HG02852 (cell line): ENCODE data around the gene SRGAP3.

Experiments
- ATAC-seq: cut with Tn5 transposase; IDR thresholded peaks from one replicate; pipeline ENCODE4 v1.9.1; 2021; ENCODE audit warnings: mild to moderate bottlenecking, moderate library complexity; ENCODE audit not compliant: unreplicated experiment

The SRGAP3 gene

GRCh38 chr3:8945890-8946600, 303.4 kb downstream of the SRGAP3 start:
- ATAC-seq: no peak

DNA sequence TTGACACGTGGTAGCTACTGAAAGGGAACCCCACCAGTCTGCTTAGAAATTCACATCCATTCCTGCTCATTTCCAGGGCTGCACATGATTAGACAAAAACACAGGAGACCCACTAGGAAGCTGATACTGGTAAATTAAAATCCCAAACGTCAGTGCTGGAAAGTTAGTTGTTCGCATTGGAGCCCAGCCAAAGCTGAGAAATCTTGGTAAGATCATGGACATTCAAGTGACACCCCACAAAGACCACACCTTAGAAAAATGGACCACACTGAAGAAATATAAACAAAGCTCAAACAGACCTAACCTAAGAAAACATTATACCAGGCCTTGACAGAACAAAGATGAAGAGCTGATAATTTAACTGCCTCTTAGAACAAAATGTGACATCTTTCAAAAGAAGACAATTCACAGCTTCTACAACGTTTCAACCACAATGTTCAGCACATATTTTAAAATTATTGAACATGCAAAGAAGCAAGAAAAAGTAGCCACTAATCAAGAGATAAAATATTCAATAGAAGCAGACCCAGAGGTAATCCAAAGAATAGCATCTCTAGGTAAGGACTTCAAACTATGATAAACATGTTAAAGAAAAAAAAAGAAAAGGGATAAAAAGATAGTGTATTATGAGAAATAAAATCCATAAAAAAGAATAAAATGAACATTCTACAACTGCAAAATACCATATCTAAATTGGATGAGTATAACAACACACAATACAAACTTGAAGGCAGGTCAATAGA, 306.5 kb downstream of the SRGAP3 start:
- ATAC-seq: no peak

- ATAC-seq: no peak
These were observed 307.3 kb downstream of the SRGAP3 start for GRCh38 chr3:8942115-8942514.

DNA sequence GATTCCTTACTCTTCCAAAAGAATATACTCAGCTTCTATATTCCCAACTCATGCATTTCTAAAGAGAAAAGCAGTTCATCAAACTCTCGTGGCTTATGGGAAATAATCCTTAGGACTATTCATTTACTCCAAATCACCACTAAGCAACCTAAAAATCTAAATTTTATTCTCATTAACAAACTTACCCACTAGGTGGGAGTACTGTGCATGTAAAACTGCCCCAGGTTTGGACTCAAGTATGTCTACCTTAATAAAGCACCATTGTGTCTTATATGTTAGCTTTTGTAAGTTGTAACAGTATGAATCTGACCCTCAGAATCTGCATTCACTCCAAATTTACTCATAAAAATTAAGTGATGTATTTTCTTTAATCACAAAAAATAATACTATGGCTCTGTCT, 311.4 kb downstream of the SRGAP3 start:
- no peak for ATAC-seq

- no peak for ATAC-seq
These were observed 312.1 kb downstream of the SRGAP3 start for GRCh38 chr3:8937064-8938020.

DNA sequence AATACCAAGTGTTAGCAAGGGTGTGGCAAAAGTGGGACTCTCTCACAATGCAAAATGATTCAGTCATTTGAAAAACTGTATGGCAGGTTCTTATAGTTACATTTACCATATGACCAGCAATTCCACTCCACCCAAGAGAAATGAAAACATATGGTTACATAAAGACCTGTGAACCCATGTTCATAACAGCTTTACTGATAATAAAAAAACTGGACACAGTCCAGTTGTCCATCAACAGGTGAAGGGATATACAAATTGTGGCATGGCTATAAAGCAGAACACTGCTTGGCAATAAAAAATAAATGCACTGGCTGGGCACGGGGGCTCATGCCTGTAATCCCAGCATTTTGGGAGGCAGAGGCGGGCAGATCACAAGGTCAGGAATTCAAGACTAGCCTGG, 316.9 kb downstream of the SRGAP3 start:
- ATAC-seq: no peak

GRCh38 chr3:8931342-8931741, 318.1 kb downstream of the SRGAP3 start:
- no peak for ATAC-seq
